Spleen (tissue), 7 donors: ENCODE results near the gene CYB5A.
"Not testable (repeated sequence)": the region's sequence is repeated elsewhere in the genome, so short reads cannot be mapped to it uniquely, and the experiment has no call there.

ENCODE experiments used
- POLR2A ChIP-seq, 3 donors: fragments of 450-650 bp; IDR thresholded peaks; one replicate each; pipeline ENCODE4 v1.5.1; 2017; ENCODE audit warnings: antibody characterized with exemption in 3 of 3, mild to moderate bottlenecking in 1 of 3
- POLR2AphosphoS5 ChIP-seq, 3 donors: sonication (generic); formaldehyde crosslinking; IDR thresholded peaks; one replicate each; pipeline ENCODE4 v1.5.1; 2017; ENCODE audit warnings: antibody characterized with exemption in 3 of 3
- TF ChIP-seq, protein P1 (sequence below), 11 experiments: fragments of 200-600 bp in 7 of 11; fragments of 450-650 bp in 4 of 11; sonication (generic) in 4 of 11; IDR thresholded peaks in 8 of 11; conservative IDR thresholded peaks in 3 of 11; 1 replicate in 7 of 11; 2 replicates in 4 of 11; pipeline versions ENCODE4 v1.4.0 to v1.8.0; 2016 to 2021; ENCODE audit warnings: antibody characterized with exemption in 11 of 11, inconsistent platforms in 4 of 11, mild to moderate bottlenecking in 1 of 11
- donor health status: DM: no; HTN: no; CAD: no; lungs with moderate emphysema.
- donor health status: DM: no; HTN: no; CAD: no.
- donor health status: DM: no; HTN: no; CAD: no.

GRCh38 chr18:74326791-74327190, 35.0 kb upstream of the CYB5A start:
- TF ChIP-seq, protein P1, sequence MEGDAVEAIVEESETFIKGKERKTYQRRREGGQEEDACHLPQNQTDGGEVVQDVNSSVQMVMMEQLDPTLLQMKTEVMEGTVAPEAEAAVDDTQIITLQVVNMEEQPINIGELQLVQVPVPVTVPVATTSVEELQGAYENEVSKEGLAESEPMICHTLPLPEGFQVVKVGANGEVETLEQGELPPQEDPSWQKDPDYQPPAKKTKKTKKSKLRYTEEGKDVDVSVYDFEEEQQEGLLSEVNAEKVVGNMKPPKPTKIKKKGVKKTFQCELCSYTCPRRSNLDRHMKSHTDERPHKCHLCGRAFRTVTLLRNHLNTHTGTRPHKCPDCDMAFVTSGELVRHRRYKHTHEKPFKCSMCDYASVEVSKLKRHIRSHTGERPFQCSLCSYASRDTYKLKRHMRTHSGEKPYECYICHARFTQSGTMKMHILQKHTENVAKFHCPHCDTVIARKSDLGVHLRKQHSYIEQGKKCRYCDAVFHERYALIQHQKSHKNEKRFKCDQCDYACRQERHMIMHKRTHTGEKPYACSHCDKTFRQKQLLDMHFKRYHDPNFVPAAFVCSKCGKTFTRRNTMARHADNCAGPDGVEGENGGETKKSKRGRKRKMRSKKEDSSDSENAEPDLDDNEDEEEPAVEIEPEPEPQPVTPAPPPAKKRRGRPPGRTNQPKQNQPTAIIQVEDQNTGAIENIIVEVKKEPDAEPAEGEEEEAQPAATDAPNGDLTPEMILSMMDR (IDR thresholded peaks at IDR 0.05 in 8 of 11, conservative IDR thresholded peaks at IDR 0.05 in 3 of 11), result not testable (repeated sequence)
- TF ChIP-seq POLR2AphosphoS5, POLR2A (IDR thresholded peaks at IDR 0.05): not testable (repeated sequence)
